GM18498 (cell line): ENCODE data around the gene KCNH8.
A peak's percentile ranks its signal among the peaks of the same experiment; 100 is the strongest.
"Not testable (repeated sequence)": the region's sequence is repeated elsewhere in the genome, so short reads cannot be mapped to it uniquely, and the experiment has no call there.

ENCODE experiments used
- ATAC-seq: cut with Tn5 transposase; IDR thresholded peaks from one replicate; pipeline ENCODE4 v1.9.1; 2021; ENCODE audit warnings: mild to moderate bottlenecking, moderate library complexity; ENCODE audit not compliant: unreplicated experiment

Gene KCNH8

GRCh38 chr3:19171794-19172193, 23.5 kb downstream of the KCNH8 start:
- ATAC-seq, result no peak

- ATAC-seq, result no peak
Measured at GRCh38 chr3:19173945-19174344, 25.6 kb downstream of the KCNH8 start.

GRCh38 chr3:19183584-19183983, 35.3 kb downstream of the KCNH8 start:
- ATAC-seq, result no peak

DNA sequence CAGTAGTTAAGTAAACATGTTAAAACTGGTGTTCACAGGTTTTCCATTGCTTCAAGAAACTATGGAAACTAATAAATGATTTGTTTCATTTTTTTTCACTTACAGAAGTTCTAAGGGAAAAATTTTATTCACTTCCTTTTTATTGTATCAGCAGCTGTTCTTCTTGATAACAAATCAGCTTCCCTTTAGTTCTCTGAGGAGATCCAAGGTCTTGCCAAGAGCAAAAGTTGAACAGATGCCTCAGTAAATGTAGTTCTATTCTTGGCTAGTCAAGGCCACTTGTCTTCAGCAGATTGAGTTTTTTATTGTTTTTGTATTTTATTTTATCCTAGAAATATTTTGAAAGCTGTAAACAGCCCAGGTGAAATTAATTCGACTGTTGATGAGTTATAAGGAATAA, 41.8 kb downstream of the KCNH8 start:
- ATAC-seq, result no peak

DNA sequence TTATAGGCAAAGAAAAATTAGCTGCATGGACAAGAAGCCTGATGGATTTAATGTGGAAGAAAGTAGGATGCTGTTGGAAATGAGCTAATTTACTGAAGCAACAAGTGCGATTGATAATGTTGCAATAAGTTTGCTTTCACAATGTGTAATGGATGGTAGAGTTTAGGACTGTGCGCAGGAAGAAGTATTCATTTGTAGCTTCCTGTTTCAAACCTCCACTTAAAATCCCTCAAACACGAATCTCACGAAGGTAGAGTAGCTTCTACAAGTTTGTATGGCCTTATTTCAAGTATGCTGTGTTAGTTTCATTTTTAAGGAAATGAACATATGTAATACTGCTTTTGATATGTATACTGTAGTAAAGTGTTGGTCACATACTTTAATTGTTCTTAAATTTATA, 42.3 kb downstream of the KCNH8 start:
- no peak for ATAC-seq

DNA sequence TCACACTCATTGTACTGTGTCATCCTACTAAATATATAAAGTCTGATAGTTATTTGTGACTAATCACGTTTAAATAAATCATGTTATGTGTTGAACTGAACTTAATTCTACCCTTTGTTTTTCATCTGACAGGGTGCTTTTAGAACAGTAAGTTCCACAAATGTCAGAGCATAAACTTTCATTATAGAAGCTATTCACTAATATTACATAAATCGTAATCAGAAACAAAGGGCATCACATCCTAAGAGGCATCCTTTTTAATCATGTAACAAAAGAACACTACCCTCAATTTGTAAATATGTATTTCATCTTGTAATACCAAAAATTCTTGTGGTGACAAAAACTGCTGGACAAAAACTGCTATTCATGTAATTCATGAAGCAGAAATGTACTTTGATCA, 50.8 kb downstream of the KCNH8 start:
- ATAC-seq, result no peak

DNA sequence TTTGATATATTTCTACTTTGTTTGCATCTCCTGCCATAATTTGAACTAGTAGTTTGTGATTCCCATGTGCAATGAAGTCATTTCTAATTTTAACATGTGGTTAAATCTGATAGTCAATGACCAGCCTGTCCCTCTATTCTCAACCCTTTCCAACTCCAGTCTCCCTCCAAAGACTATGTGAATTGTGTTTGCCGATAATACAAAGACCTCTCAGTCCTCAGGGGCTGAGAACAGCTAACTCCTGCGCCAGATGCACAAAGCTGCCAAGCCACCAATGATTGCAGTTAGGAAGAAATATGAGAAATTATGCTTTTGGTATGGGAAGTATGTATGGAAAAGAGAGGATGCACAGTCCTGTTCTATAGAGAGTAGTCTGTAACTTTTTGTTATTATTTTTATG, 54.0 kb downstream of the KCNH8 start:
- no peak for ATAC-seq

DNA sequence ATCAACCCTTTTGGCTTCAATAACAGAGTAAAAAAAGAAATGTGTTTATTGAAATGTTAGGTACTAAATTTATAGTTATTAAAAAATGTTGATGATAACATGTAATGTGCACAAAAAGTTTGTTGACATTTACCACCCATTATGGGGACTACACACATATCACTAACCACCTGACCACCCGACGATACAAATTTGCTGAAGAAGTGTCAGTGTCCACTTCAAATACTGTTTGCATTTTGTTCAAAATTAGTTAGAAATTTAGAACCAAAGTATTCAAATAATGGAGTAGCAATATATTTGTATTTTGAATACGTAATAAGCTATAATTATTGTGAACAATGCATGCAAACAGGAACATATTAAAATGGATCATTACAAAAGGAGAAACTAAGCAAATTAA, 54.4 kb downstream of the KCNH8 start:
- ATAC-seq, result no peak

DNA sequence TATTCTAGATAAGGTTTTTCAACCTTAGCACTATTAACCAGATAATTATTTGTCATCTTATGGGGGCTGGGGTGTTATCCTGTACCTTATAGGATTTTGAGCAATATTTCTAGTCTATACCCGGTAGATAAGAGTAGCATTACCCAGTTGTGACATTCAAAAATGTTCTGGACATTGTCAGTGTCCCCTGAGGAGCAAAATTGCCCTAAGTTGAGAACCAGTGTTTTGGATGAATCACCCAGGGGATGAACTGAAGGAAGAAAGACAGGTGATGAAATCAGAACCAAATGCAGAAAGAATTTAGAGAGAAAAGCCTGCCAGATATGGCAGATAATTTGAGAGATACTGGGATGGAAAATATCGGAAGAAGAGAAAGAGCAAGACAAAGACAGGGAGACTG, 58.2 kb downstream of the KCNH8 start:
- no peak for ATAC-seq

GRCh38 chr3:19213603-19214220, 65.4 kb downstream of the KCNH8 start:
- ATAC-seq, result peak; percentile 53

- ATAC-seq, result no peak
Measured at GRCh38 chr3:19215427-19215826, 67.1 kb downstream of the KCNH8 start.

DNA sequence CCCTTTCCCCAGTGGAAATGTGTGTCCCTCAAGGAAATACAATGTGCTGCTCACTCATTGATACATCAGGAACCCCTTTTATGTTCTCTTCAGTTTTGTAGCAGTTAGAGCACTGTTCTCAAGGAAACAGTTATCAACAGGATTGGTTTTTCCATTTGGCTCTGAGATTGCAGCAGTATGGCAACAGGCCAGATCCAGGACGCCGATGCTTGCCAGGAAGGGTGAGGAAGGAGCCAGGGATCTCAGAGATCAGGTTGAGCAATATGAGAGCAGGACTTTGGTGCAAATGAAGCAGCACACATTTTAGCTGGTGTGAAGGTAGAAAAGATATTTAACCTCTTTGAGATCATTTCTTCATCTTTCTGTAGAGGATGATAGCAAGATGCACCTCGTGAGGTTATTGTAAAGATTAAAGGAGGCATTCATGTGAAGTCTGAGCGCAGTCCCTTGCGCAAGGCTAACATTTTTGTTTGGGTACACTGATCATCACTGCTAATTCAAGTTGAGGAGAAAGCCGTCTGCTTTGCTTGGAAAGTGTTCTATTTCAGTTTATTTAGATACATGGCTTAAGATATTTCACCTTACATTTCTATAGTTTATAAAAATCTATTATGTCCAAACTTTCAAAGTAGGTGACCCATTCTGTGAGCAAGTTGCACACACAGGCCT, 68.5 kb downstream of the KCNH8 start:
- no peak for ATAC-seq

- ATAC-seq, result no peak
Measured at GRCh38 chr3:19220311-19220710, 72.0 kb downstream of the KCNH8 start.

DNA sequence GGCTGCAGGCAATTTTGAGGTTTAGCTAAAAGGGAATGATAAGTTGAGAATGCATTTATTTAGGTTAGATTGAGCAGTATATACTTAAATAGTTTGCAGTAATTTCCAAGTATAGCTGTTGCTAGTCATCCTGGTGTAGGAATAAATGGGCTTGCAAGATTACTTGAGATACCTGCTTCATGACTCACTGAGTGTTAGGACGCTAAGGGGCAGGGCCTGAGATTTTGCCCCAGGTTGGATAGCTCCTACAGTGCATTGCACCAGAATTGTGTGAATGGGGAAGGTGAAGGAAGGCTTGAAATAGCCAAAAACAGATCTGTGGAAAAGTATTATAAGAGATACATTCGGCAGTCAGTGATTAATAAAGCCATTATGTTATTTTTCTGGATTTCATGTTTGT, 72.8 kb downstream of the KCNH8 start:
- no peak for ATAC-seq

DNA sequence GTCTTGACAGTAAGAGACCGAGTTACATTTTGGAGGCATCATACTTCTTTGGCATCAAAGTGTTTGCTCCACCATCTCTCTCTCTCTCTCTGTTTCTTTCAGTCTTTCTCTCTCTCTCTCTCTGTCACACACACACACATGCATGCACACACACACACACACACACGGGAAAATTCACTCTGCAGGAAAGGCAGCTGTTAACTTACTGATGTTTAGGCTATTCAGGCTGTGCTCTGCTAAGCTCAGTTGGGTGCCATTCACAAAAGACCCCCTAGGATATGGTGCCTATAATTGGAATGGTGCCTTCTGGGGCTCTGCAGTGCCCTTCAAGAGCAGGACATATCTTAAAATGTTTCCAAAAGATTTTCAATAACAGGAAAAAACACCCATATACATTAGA, 78.2 kb downstream of the KCNH8 start:
- no peak for ATAC-seq

DNA sequence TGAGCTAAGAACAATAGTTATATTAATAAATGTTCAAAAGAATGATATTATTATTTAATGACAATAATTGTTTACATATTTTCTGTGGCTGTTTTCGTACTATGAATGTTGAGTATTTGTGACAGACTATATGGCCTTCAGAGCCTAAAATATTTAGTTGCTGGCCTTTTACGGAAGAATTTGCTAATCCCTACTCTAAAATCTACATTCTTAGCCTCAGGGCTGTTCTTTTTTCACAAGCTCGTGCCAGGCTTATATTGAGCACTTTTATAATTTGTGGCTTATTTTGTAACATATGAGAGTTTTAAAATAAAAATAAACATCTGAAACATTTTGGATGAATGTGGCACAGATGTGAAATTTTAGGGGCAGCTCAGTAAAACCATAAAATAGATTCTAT, 79.9 kb downstream of the KCNH8 start:
- no peak for ATAC-seq

GRCh38 chr3:19229086-19229485, 80.8 kb downstream of the KCNH8 start:
- ATAC-seq, result no peak

GRCh38 chr3:19229881-19230280, 81.6 kb downstream of the KCNH8 start:
- not testable (repeated sequence) for ATAC-seq

- ATAC-seq, result no peak
Measured at GRCh38 chr3:19231792-19232461, 83.6 kb downstream of the KCNH8 start.

DNA sequence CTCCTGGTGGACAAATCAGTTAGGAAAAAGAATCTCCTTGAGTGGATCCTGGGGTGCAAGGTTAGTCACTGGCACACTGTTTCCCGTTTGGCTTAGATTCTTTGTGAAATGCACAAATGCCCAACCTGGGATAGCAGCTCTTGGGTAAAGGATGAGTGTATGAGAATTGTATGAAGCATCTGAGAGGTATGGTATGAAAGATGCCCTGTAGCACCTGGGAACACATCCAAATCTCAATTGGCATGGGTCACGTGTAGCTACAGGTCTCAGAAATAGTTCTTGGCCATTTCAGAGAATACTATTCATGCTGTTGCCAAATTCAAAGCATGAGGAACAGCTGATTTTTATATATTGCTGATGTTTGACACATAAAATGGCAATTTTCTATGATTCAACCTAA, 84.3 kb downstream of the KCNH8 start:
- ATAC-seq, result no peak

DNA sequence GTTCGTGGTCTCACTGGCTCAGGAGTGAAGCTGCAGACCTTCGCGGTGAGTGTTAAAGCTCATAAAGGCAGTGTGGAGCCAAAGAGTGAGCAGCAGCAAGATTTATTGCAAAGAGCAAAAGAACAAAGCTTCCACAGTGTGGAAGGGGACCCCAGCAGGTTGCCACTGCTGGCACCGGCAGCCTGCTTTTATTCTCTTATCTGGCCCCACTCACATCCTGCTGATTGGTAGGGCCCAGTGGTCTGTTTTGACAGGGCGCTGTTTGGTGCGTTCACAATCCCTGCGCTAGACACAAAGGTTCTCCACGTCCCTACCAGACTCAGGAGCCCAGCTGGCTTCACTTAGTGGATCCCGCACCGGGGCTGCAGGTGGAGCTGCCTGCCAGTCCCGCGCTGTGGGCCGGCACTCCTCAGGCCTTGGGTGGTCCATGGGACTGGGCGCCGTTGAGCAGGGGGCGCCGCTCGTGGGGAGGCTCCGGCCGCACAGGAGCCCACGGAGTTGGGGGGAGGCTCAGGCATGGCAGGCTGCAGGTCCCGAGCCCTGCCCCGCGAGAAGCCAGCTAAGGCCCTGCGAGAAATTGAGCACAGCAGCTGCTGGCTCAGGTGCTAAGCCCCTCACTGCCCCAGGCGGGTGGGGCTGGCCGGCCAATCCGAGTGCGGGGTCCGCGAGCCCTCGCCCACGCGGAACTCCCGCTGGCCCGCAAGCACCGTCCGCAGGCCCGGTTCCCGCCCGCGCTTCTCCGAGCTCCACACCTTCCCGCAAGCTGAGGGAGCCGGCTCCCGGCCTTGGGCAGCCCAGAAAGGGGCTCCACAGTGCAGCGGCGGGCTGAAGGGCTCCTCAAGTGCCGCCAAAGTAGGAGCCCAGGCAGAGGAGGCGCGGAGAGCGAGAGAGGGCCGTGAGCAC, 85.8 kb downstream of the KCNH8 start:
- not testable (repeated sequence) for ATAC-seq
